AG04449 (cell line): Measurements from ENCODE around the gene IKZF4.

ENCODE experiments used
- CTCF ChIA-PET: fragments of 350-600 bp; formaldehyde crosslinking; extraction: SDS; loops from one replicate; lab custom pipeline; 2021; ENCODE audit warnings: antibody characterized with exemption; lab: Yijun Ruan, JAX
- POLR2A ChIA-PET: fragments of 400-600, 350-600 bp; formaldehyde crosslinking; extraction: SDS; loops from one replicate; lab custom pipeline; 2020; ENCODE audit warnings: antibody characterized with exemption, inconsistent platforms; lab: Yijun Ruan, JAX
- DNase-seq: peaks from one replicate; pipeline ENCODE4 v3.0.0-alpha.2; 2010; ENCODE audit warnings: low read depth, low spot score
- H3K4me3 ChIP-seq: 2 replicates; pipeline ENCODE4 v1.5.1; 2011; ENCODE audit warnings: low read depth, mild to moderate bottlenecking, control low read depth, low read length
- CTCF ChIP-seq: IDR thresholded peaks from one replicate; pipeline ENCODE4 v1.5.1; 2011; ENCODE audit warnings: mild to moderate bottlenecking, moderate library complexity, low read length, control low read depth, inconsistent platforms; ENCODE audit not compliant: insufficient read depth; ENCODE audit errors: missing control alignments

Gene IKZF4

GRCh38 chr12:56029166-56029519 lies 8.3 kb downstream of the IKZF4 start:
- DNase-seq: no peak
- POLR2A ChIA-PET: interaction anchor here (0.7 to 1.2 kb wide), 7 partner anchors 11 to 291 kb away, joined by 3 to 5 read pairs (median 3); partner anchors contain the start of gene RPS26
- H3K4me3 ChIP-seq: no peak overlapping the region
- CTCF ChIA-PET: interaction anchor here (0.6 to 9.0 kb wide), 25 partner anchors 10 to 304 kb away, joined by 3 to 168 read pairs (median 5); partner anchors contain the start of genes DGKA, GDF11, IKZF4 and RAB5B
- no peak for TF ChIP-seq CTCF

GRCh38 chr12:56029666-56030293 lies 8.9 kb downstream of the IKZF4 start:
- H3K4me3 ChIP-seq: no peak overlapping the region
- no peak for DNase-seq
- ChIA-PET CTCF (interaction anchor here (0.6 to 9.0 kb wide), 27 partner anchors 10 to 305 kb away, joined by 3 to 168 read pairs (median 5); partner anchors contain the start of genes DGKA, GDF11, IKZF4 and RAB5B), POLR2A (interaction anchor here (0.7 to 1.2 kb wide), 5 partner anchors 11 to 292 kb away, joined by 3 to 5 read pairs (median 4); no protein-coding TSS in a partner anchor)
- TF ChIP-seq CTCF: peak; percentile 82

- TF ChIP-seq CTCF: no peak
Observed at GRCh38 chr12:56031987-56032386, 11.1 kb downstream of the IKZF4 start.

GRCh38 chr12:56034586-56035332 lies 13.9 kb downstream of the IKZF4 start:
- H3K4me3 ChIP-seq: no peak overlapping the region
- no peak for TF ChIP-seq CTCF
- CTCF ChIA-PET: interaction anchor here (1.0 to 3.8 kb wide), 5 partner anchors 13 to 297 kb away, joined by 3 to 24 read pairs (median 6); partner anchors contain the start of gene SUOX
- no peak for DNase-seq
- POLR2A ChIA-PET: no interaction called here

More at GRCh38 chr12:56031987-56032386, 11.1 kb downstream of the IKZF4 start:
- no peak overlapping the region for H3K4me3 ChIP-seq
- CTCF ChIA-PET: interaction anchor here (2.0 to 9.0 kb wide), 4 partner anchors 9 to 293 kb away, joined by 5 to 142 read pairs (median 16); partner anchors contain the start of genes GDF11 and SUOX
- POLR2A ChIA-PET: no interaction called here
- DNase-seq: no peak

- POLR2A ChIA-PET: no interaction called here
- DNase-seq: no peak
- CTCF ChIA-PET: interaction anchor here (1.5 to 4.6 kb wide), 3 partner anchors 8 to 298 kb away, joined by 9 to 69 read pairs (median 18); partner anchors contain the start of gene SUOX
- no peak for TF ChIP-seq CTCF
- H3K4me3 ChIP-seq: no peak overlapping the region
Observed at GRCh38 chr12:56037161-56037560, 16.3 kb downstream of the IKZF4 start.
